Measurements from ENCODE around the gene OR1F1.

Gene OR1F1

GRCh38 chr16:3143598-3144320, 44.2 kb upstream of the OR1F1 start:
- no peak for DNase-seq (ENCODE audit: insufficient read length, low spot score)
- no peak for FAIRE-seq
- TF ChIP-seq POU2F2 (IDR thresholded peaks at IDR 0.05; ENCODE audit: low read depth, low read length) (no peak), POLR2AphosphoS5 (IDR thresholded peaks at IDR 0.05; ENCODE audit: low read depth, low read length) (no peak), POLR2A (IDR thresholded peaks at IDR 0.05; ENCODE audit: low read depth, low read length) (no peak), PAX5 (IDR thresholded peaks at IDR 0.05; ENCODE audit: insufficient read depth, low read length, severe bottlenecking) (no peak), TAF1 (IDR thresholded peaks at IDR 0.05; ENCODE audit: low read depth, low read length) (no peak), SPI1 (IDR thresholded peaks at IDR 0.05; ENCODE audit: low read depth, low read length) (no peak)

GRCh38 chr16:3144321-3144983, 43.6 kb upstream of the OR1F1 start:
- no peak for DNase-seq (ENCODE audit: insufficient read length, low spot score)
- FAIRE-seq: no peak
- TF ChIP-seq POU2F2 (IDR thresholded peaks at IDR 0.05; ENCODE audit: low read depth, low read length) (no peak), POLR2AphosphoS5 (IDR thresholded peaks at IDR 0.05; ENCODE audit: low read depth, low read length) (no peak), TAF1 (IDR thresholded peaks at IDR 0.05; ENCODE audit: low read depth, low read length) (no peak), PAX5 (IDR thresholded peaks at IDR 0.05; ENCODE audit: insufficient read depth, low read length, severe bottlenecking) (no peak), POLR2A (IDR thresholded peaks at IDR 0.05; ENCODE audit: low read depth, low read length) (no peak), SPI1 (IDR thresholded peaks at IDR 0.05; ENCODE audit: low read depth, low read length) (no peak)

- no peak for FAIRE-seq
- no peak for DNase-seq (ENCODE audit: insufficient read length, low spot score)
- TF ChIP-seq TAF1 (IDR thresholded peaks at IDR 0.05; ENCODE audit: low read depth, low read length) (no peak), POLR2AphosphoS5 (IDR thresholded peaks at IDR 0.05; ENCODE audit: low read depth, low read length) (no peak), POLR2A (IDR thresholded peaks at IDR 0.05; ENCODE audit: low read depth, low read length) (no peak), POU2F2 (IDR thresholded peaks at IDR 0.05; ENCODE audit: low read depth, low read length) (no peak), SPI1 (IDR thresholded peaks at IDR 0.05; ENCODE audit: low read depth, low read length) (no peak)
Observed at GRCh38 chr16:3145151-3145550, 42.9 kb upstream of the OR1F1 start.

GRCh38 chr16:3145660-3146059, 42.3 kb upstream of the OR1F1 start:
- TF ChIP-seq SPI1 (IDR thresholded peaks at IDR 0.05; ENCODE audit: low read depth, low read length) (no peak), POLR2AphosphoS5 (IDR thresholded peaks at IDR 0.05; ENCODE audit: low read depth, low read length) (no peak), TAF1 (IDR thresholded peaks at IDR 0.05; ENCODE audit: low read depth, low read length) (no peak), PAX5 (IDR thresholded peaks at IDR 0.05; ENCODE audit: insufficient read depth, low read length, severe bottlenecking) (no peak), POLR2A (IDR thresholded peaks at IDR 0.05; ENCODE audit: low read depth, low read length) (no peak), POU2F2 (IDR thresholded peaks at IDR 0.05; ENCODE audit: low read depth, low read length) (no peak)
- no peak for DNase-seq (ENCODE audit: insufficient read length, low spot score)
- no peak for FAIRE-seq

- FAIRE-seq: no peak
- no peak for DNase-seq (ENCODE audit: insufficient read length, low spot score)
- TF ChIP-seq SPI1 (IDR thresholded peaks at IDR 0.05; ENCODE audit: low read depth, low read length) (no peak), POLR2AphosphoS5 (IDR thresholded peaks at IDR 0.05; ENCODE audit: low read depth, low read length) (no peak), PAX5 (IDR thresholded peaks at IDR 0.05; ENCODE audit: insufficient read depth, low read length, severe bottlenecking) (no peak), POU2F2 (IDR thresholded peaks at IDR 0.05; ENCODE audit: low read depth, low read length) (no peak), POLR2A (IDR thresholded peaks at IDR 0.05; ENCODE audit: low read depth, low read length) (no peak), TAF1 (IDR thresholded peaks at IDR 0.05; ENCODE audit: low read depth, low read length) (no peak)
Observed at GRCh38 chr16:3147046-3147756, 40.8 kb upstream of the OR1F1 start.

- DNase-seq (ENCODE audit: insufficient read length, low spot score) (no peak), FAIRE-seq (no peak)
- no peak for TF ChIP-seq SPI1 (IDR thresholded peaks at IDR 0.05; ENCODE audit: low read depth, low read length)
- TF ChIP-seq PAX5 (IDR thresholded peaks at IDR 0.05; ENCODE audit: insufficient read depth, low read length, severe bottlenecking): no peak
- TF ChIP-seq POLR2AphosphoS5 (IDR thresholded peaks at IDR 0.05; ENCODE audit: low read depth, low read length): no peak
- TF ChIP-seq TAF1 (IDR thresholded peaks at IDR 0.05; ENCODE audit: low read depth, low read length): no peak
- no peak for TF ChIP-seq POLR2A (IDR thresholded peaks at IDR 0.05; ENCODE audit: low read depth, low read length)
- no peak for TF ChIP-seq POU2F2 (IDR thresholded peaks at IDR 0.05; ENCODE audit: low read depth, low read length)
Observed at GRCh38 chr16:3147757-3148104, 40.3 kb upstream of the OR1F1 start.

GRCh38 chr16:3148256-3149192, 39.5 kb upstream of the OR1F1 start:
- FAIRE-seq: no peak
- TF ChIP-seq POLR2A (IDR thresholded peaks at IDR 0.05; ENCODE audit: low read depth, low read length) (no peak), TAF1 (IDR thresholded peaks at IDR 0.05; ENCODE audit: low read depth, low read length) (no peak), POLR2AphosphoS5 (IDR thresholded peaks at IDR 0.05; ENCODE audit: low read depth, low read length) (no peak)
- no peak for DNase-seq (ENCODE audit: insufficient read length, low spot score)

- no peak for FAIRE-seq
- no peak for TF ChIP-seq POLR2AphosphoS5 (IDR thresholded peaks at IDR 0.05; ENCODE audit: low read depth, low read length)
- TF ChIP-seq TAF1 (IDR thresholded peaks at IDR 0.05; ENCODE audit: low read depth, low read length): no peak
- TF ChIP-seq SPI1 (IDR thresholded peaks at IDR 0.05; ENCODE audit: low read depth, low read length): no peak
- no peak for TF ChIP-seq POLR2A (IDR thresholded peaks at IDR 0.05; ENCODE audit: low read depth, low read length)
- no peak for TF ChIP-seq POU2F2 (IDR thresholded peaks at IDR 0.05; ENCODE audit: low read depth, low read length)
- TF ChIP-seq PAX5 (IDR thresholded peaks at IDR 0.05; ENCODE audit: insufficient read depth, low read length, severe bottlenecking): no peak
Observed at GRCh38 chr16:3149193-3149530, 38.8 kb upstream of the OR1F1 start.

More at GRCh38 chr16:3149193-3149530, 38.8 kb upstream of the OR1F1 start:
- DNase-seq (ENCODE audit: insufficient read length, low spot score): no peak

All from GM12891 (cell line).